ENCODE results near the gene ADAMTS10. TPM values are rescaled to one million over a fixed set of nuclear protein-coding genes. Genes with fewer than 3 reads are reported as not detected.

Gene ADAMTS10
- total and polyA plus RNA-seq, 10 of the 15 experiments (the other 5 are each of a cell fraction or from before 2014, with no cell fraction given), result 0.01 to 2.5 (median 0.42) TPM; not detected in 3

DNA sequence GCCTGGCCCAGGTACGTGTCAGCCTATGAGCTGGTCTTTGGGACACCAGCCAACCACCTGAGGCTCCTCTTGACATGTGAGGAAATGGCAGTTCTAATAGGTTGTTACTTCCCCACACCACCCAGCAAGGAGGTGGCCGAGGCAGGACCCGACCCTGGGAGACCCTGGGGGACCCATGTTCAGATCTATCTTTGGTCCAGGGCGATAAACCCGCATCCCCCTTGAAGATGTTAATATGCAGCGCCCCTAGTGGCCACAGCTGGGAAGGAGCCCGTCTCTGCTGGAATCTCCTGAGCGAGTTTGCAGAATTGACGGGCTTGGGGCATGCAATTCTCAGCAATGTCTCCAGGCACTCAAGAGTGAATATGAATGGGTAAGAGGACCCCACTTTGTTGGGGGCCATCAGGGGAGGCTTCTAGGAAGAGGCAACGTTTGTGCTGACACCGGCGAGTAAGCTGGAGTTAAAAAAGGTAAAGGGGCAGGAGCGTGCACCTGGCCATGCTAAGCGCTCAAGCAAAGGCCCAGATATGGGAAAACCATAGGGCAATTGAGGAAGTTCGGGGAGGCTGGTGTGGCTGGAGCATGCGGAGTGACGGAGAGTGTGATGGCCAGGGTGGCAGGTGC is 31.8 kb downstream of the ADAMTS10 start:
- no peak overlapping the region for H2AFZ ChIP-seq (ENCODE audit: control insufficient read depth, low read depth, low read length)
- RAD21 ChIA-PET (ENCODE audit: unreplicated experiment), result interaction anchor here (0.6 to 3.3 kb wide), 7 partner anchors 10 to 180 kb away, joined by 3 to 23 read pairs (median 4); partner anchors contain the start of genes MARCHF2 and ZNF414
- in situ Hi-C loops (cut with MboI), result loop anchor here (5.0 kb wide), 1 partner anchor 161 kb away; no protein-coding TSS in a partner anchor
- intact Hi-C loops (cut with micrococcal nuclease; ENCODE audit: unreplicated experiment), result loop anchor here (5.0 kb wide), 1 partner anchor 166 kb away; the partner anchor contains the start of gene MARCHF2
- peaks cover 11% of the 10 kb centered on the region for H3K4me1 ChIP-seq (ENCODE audit: control insufficient read depth, insufficient read depth, low read length)
- peak; percentile 78 for FAIRE-seq
- 8% methylated on average over 17 of the region's 17 CpGs for WGBS (ENCODE audit: insufficient coverage, insufficient replicate concordance, low lambda C conversion rate, missing lambda C conversion rate)
- no peak for DNase-seq (ENCODE audit: low read depth, low spot score)
- BruUV-seq (replicated peaks), result no TSS peak
- SMC1A ChIA-PET (ENCODE audit: uncharacterized antibody, unreplicated experiment), result interaction anchor here (0.9 to 1.8 kb wide), 6 partner anchors 8 to 131 kb away, joined by 3 to 7 read pairs (median 4); partner anchors contain the start of gene ZNF414
- H4K20me1 ChIP-seq (ENCODE audit: control insufficient read depth, insufficient read depth), result no peaks in the 10 kb centered on the region
- CTCF ChIA-PET, result interaction anchor here (0.5 to 7.3 kb wide), 39 partner anchors 9 to 1200 kb away, joined by 3 to 73 read pairs (median 4); partner anchors contain the start of genes MARCHF2 and ZNF414
- ATAC-seq, result peak; percentile 56
- H3K36me3 ChIP-seq (ENCODE audit: control insufficient read depth in 2 of 2, insufficient read depth in 2 of 2, low read length in 1 of 2), result no peaks in the 10 kb centered on the region
- H3K4me2 ChIP-seq (ENCODE audit: control insufficient read depth, insufficient read depth), result no peak overlapping the region
- TF ChIP-seq RCOR1 (conservative IDR thresholded peaks at IDR 0.05; ENCODE audit: low read depth, low read length) (no peak), SMARCA5 (IDR thresholded peaks at IDR 0.05) (0 out of 2 replicates have a peak, but pooled peaks have one; percentile 37), SP1 (IDR thresholded peaks at IDR 0.05; ENCODE audit: low read depth, low read length) (no peak), RUNX3 (IDR thresholded peaks at IDR 0.05; ENCODE audit: low read length) (peak; percentile 30; the same call in 1 of the 2 replicates), RAD21 (IDR thresholded peaks at IDR 0.05; ENCODE audit: insufficient read depth, low read depth, low read length) (peak; percentile 76), YY1 (IDR thresholded peaks at IDR 0.05; ENCODE audit: low read depth, low read length) (peak; percentile 44; the same call in 1 of the 2 replicates), NBN (IDR thresholded peaks at IDR 0.05) (no peak), ESRRA (IDR thresholded peaks at IDR 0.05; ENCODE audit: low read length) (no peak), NFYA (IDR thresholded peaks at IDR 0.05; ENCODE audit: borderline replicate concordance, low read depth, low read length) (no peak), ZBTB11 (CRISPR knock-in tag; IDR thresholded peaks at IDR 0.05) (no peak), SREBF2 (IDR thresholded peaks at IDR 0.05; ENCODE audit: low read length) (no peak)
- TF ChIP-seq, protein P1, sequence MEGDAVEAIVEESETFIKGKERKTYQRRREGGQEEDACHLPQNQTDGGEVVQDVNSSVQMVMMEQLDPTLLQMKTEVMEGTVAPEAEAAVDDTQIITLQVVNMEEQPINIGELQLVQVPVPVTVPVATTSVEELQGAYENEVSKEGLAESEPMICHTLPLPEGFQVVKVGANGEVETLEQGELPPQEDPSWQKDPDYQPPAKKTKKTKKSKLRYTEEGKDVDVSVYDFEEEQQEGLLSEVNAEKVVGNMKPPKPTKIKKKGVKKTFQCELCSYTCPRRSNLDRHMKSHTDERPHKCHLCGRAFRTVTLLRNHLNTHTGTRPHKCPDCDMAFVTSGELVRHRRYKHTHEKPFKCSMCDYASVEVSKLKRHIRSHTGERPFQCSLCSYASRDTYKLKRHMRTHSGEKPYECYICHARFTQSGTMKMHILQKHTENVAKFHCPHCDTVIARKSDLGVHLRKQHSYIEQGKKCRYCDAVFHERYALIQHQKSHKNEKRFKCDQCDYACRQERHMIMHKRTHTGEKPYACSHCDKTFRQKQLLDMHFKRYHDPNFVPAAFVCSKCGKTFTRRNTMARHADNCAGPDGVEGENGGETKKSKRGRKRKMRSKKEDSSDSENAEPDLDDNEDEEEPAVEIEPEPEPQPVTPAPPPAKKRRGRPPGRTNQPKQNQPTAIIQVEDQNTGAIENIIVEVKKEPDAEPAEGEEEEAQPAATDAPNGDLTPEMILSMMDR (IDR thresholded peaks at IDR 0.05 in 2 of 3, conservative IDR thresholded peaks at IDR 0.05 in 1 of 3; ENCODE audit: control insufficient read depth in 2 of 3, extremely low read depth in 1 of 3, insufficient read depth in 1 of 3, low read depth in 3 of 3, low read length in 3 of 3), result peak; percentile 90 to 94 (median 93)
- peaks cover 0 to 5% of the 10 kb centered on the region in 2 experiments; a peak in 1 of 4 replicates for H3K27me3 ChIP-seq (replicated peaks in 1 of 2; ENCODE audit: control insufficient read depth in 2 of 2, insufficient read depth in 2 of 2, low read length in 1 of 2)
- no peaks in the 10 kb centered on the region for H3K79me2 ChIP-seq (ENCODE audit: control insufficient read depth, insufficient read depth, low read length)
- H3K9me3 ChIP-seq (replicated peaks; ENCODE audit: control insufficient read depth, insufficient read depth, low read length), result no peaks in the 10 kb centered on the region; the same call in 2 of the 3 replicates
- POLR2A ChIA-PET, result interaction anchor here (2.9 kb wide), 1 partner anchor 65 kb away, joined by 7 read pairs; the partner anchor contains the start of gene ZNF414
- no peak overlapping the region for H3K27ac ChIP-seq (ENCODE audit: control insufficient read depth, insufficient read depth)
- no peak overlapping the region for H3K4me3 ChIP-seq
- H3K9ac ChIP-seq (ENCODE audit: control insufficient read depth, insufficient read depth, low read length), result no peak overlapping the region
